Trophoblast cell (in vitro differentiated cells and primary cell): ENCODE results near the gene CARTPT.

Experiments used
- DNase-seq, 2 donors: peaks; one replicate each; pipeline ENCODE4 v3.0.0-alpha.2; 2016
- H2AFZ ChIP-seq: 2 replicates; pipeline ENCODE4 v1.6.1; 2013; ENCODE audit warnings: low read length, moderate library complexity, mild to moderate bottlenecking; ENCODE audit not compliant: insufficient read depth, poor library complexity
- H2AK5ac ChIP-seq: 2 replicates; pipeline ENCODE4 v1.6.1; 2013; ENCODE audit warnings: mild to moderate bottlenecking, low read length
- H2BK120ac ChIP-seq: 2 replicates; pipeline ENCODE4 v1.6.1; 2013; ENCODE audit warnings: low read length, mild to moderate bottlenecking, moderate library complexity; ENCODE audit not compliant: insufficient read depth, poor library complexity
- H2BK12ac ChIP-seq: 2 replicates; pipeline ENCODE4 v1.6.1; 2013; ENCODE audit warnings: mild to moderate bottlenecking, low read length, moderate library complexity
- H2BK5ac ChIP-seq: 2 replicates; pipeline ENCODE4 v1.6.1; 2013; ENCODE audit warnings: low read length, low read depth, moderate library complexity, mild to moderate bottlenecking; ENCODE audit not compliant: poor library complexity
- H3K14ac ChIP-seq: 2 replicates; pipeline ENCODE4 v1.6.1; 2013; ENCODE audit warnings: mild to moderate bottlenecking, low read length
- H3K18ac ChIP-seq: 2 replicates; pipeline ENCODE4 v1.6.1; 2013; ENCODE audit warnings: mild to moderate bottlenecking, low read length
- H3K23ac ChIP-seq: 2 replicates; pipeline ENCODE4 v1.6.1; 2013; ENCODE audit warnings: low read length
- H3K27ac ChIP-seq: 2 replicates; pipeline ENCODE4 v1.5.1; 2013; ENCODE audit warnings: low read depth, mild to moderate bottlenecking, inconsistent platforms, low read length, moderate library complexity
- H3K27me3 ChIP-seq: 2 replicates; pipeline ENCODE4 v1.6.1; 2013; ENCODE audit warnings: inconsistent platforms, mild to moderate bottlenecking, low read length, moderate library complexity; ENCODE audit not compliant: insufficient read depth
- H3K36me3 ChIP-seq, 2 experiments: 1 replicate in 1 of 2; 2 replicates in 1 of 2; pipeline ENCODE4 v1.6.1; 2013; ENCODE audit warnings: low read length in 2 of 2, mild to moderate bottlenecking in 2 of 2, moderate library complexity in 1 of 2; ENCODE audit not compliant: insufficient read depth in 2 of 2, control insufficient read depth in 1 of 2
- H3K4ac ChIP-seq: 2 replicates; pipeline ENCODE4 v1.6.1; 2013; ENCODE audit warnings: low read depth, mild to moderate bottlenecking, low read length, moderate library complexity
- H3K4me1 ChIP-seq, 2 experiments: 1 replicate in 1 of 2; 2 replicates in 1 of 2; pipeline ENCODE4 v1.6.1; 2013; ENCODE audit warnings: low read length in 2 of 2, mild to moderate bottlenecking in 2 of 2, moderate library complexity in 1 of 2; ENCODE audit not compliant: insufficient read depth in 2 of 2, control insufficient read depth in 1 of 2
- H3K4me2 ChIP-seq: 2 replicates; pipeline ENCODE4 v1.6.1; 2013; ENCODE audit warnings: inconsistent platforms, mild to moderate bottlenecking, low read length, moderate library complexity
- H3K4me3 ChIP-seq: 2 replicates; pipeline ENCODE4 v1.5.1; 2013; ENCODE audit warnings: mild to moderate bottlenecking, low read depth, low read length, inconsistent platforms
- H3K79me1 ChIP-seq: one replicate; pipeline ENCODE4 v1.6.1; 2013; ENCODE audit warnings: low read length
- H3K79me2 ChIP-seq: 2 replicates; pipeline ENCODE4 v1.6.1; 2013; ENCODE audit warnings: low read length, mild to moderate bottlenecking; ENCODE audit not compliant: control insufficient read depth, insufficient read depth, poor library complexity
- H3K9ac ChIP-seq: 2 replicates; pipeline ENCODE4 v1.6.1; 2013; ENCODE audit warnings: mild to moderate bottlenecking, low read length
- H3K9me3 ChIP-seq: 2 replicates; pipeline ENCODE4 v1.6.1; 2013; ENCODE audit warnings: low read depth, mild to moderate bottlenecking, control low read depth, inconsistent platforms, low read length; ENCODE audit not compliant: insufficient read depth
- H4K12ac ChIP-seq: 2 replicates; pipeline ENCODE4 v1.6.1; 2013; ENCODE audit warnings: low read depth, mild to moderate bottlenecking, low read length, moderate library complexity
- H4K8ac ChIP-seq: 2 replicates; pipeline ENCODE4 v1.6.1; 2013; ENCODE audit warnings: low read depth, mild to moderate bottlenecking, low read length, moderate library complexity
- H4K91ac ChIP-seq: one replicate; pipeline ENCODE4 v1.6.1; 2013; ENCODE audit warnings: low read depth, mild to moderate bottlenecking, low read length, moderate library complexity
- WGBS: extraction: QIAGEN DNeasy Blood & Tissue Kit; methylation state at CpG from one replicate; pipeline ENCODE4 v1.1.7; 2013; ENCODE audit warnings: missing lambda C conversion rate; ENCODE audit not compliant: insufficient read length, insufficient coverage; ENCODE audit errors: extremely low coverage; 5-methylcytosine and 5-hydroxymethylcytosine counted together

CARTPT gene

DNA sequence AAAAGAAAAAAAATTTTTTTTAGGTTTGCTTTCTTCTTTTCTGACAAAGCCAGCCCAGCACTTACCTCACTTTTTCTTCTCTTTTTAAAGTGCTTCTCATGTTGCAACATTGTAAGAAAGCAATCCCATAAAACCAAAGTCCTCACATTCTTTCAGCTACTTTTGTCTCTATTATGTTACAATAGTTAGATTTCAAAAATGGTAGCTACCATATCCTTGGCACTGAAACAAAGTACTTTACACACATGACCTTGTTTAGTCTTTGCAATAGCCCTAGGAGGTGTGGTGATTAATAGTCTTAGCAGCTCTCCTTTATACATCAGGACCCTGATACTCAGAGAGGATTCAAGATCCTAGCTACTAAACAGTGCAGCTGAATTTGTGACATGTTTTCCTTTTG is 23.5 kb upstream of the CARTPT start:
- Histone ChIP-seq H3K27me3 (no peaks in the 10 kb centered on the region), H2BK120ac (no peak overlapping the region), H3K4ac (no peak overlapping the region), H4K91ac (no peak overlapping the region), H3K4me2 (no peak overlapping the region), H3K14ac (no peak overlapping the region), H3K9ac (no peak overlapping the region), H3K4me1 (no peaks in the 10 kb centered on the region), H3K23ac (no peak overlapping the region), H3K79me2 (no peaks in the 10 kb centered on the region), H2AFZ (no peak overlapping the region), H2BK12ac (no peak overlapping the region), H3K18ac (no peak overlapping the region), H4K8ac (no peak overlapping the region), H3K9me3 (no peaks in the 10 kb centered on the region), H3K79me1 (no peaks in the 10 kb centered on the region), H2BK5ac (no peak overlapping the region), H4K12ac (no peak overlapping the region), H3K4me3 (no peak overlapping the region), H2AK5ac (no peak overlapping the region), H3K27ac (no peak overlapping the region), H3K36me3 (no peaks in the 10 kb centered on the region)
- DNase-seq: no peak

DNA sequence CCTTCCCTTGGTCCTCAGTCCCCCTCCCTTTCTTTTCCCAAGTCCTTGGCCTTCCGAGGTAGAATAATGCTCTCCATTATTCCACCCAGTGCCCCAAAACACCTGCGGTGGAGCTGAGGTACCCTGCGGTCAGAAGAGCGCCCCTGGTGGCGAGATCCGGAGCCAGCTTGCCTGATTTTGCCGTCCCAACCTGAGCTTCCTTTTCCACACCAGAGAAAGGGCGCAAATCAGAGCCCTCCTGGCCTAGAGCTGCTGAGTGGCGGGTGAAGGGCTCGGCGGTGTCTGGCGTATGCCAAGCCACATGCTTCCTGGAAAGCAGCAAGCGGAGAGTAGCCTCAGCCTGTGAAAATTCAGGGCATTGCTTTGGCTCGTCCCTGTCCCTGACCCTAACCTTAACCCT is 21.1 kb upstream of the CARTPT start:
- Histone ChIP-seq H3K79me2 (no peaks in the 10 kb centered on the region), H3K79me1 (no peaks in the 10 kb centered on the region), H2BK120ac (no peak overlapping the region), H3K4me2 (no peak overlapping the region), H3K27me3 (no peaks in the 10 kb centered on the region), H2AFZ (no peak overlapping the region), H3K18ac (no peak overlapping the region), H3K36me3 (no peaks in the 10 kb centered on the region), H4K12ac (no peak overlapping the region), H4K91ac (no peak overlapping the region), H3K9me3 (no peaks in the 10 kb centered on the region), H3K27ac (no peak overlapping the region), H3K4ac (no peak overlapping the region), H3K9ac (no peak overlapping the region), H3K4me1 (no peaks in the 10 kb centered on the region), H3K14ac (no peak overlapping the region), H4K8ac (no peak overlapping the region), H3K4me3 (no peak overlapping the region), H2BK5ac (no peak overlapping the region), H2BK12ac (no peak overlapping the region), H3K23ac (no peak overlapping the region), H2AK5ac (no peak overlapping the region)
- no CpG with 5 or more reads among the region's 14 CpGs for WGBS
- DNase-seq: peak in 1 of 2 donors; percentile 33

DNA sequence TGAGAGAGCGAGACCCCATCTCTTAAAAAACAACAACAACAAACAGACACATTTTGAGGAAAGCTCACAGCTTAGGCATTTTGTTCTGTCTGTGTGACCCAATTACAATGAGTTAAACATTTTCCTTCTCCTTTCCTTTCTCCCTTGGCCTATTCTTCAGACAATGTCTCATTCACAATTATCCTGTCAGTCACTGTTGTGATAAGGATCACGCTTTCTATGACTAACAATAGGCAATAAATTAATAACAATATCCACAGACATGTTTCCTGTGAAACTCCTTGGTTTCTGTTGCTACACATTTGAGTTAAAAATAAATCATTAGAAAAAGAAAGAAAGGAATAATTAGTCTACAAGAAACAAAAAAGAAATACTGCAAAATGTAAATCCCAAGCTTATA is 19.8 kb upstream of the CARTPT start:
- H3K4me2 ChIP-seq: no peak overlapping the region
- H3K36me3 ChIP-seq: no peaks in the 10 kb centered on the region
- H3K27me3 ChIP-seq: no peaks in the 10 kb centered on the region
- no peaks in the 10 kb centered on the region for H3K4me1 ChIP-seq
- H3K4ac ChIP-seq: no peak overlapping the region
- no peak overlapping the region for H4K91ac ChIP-seq
- no peak overlapping the region for H2BK5ac ChIP-seq
- no peak overlapping the region for H2BK12ac ChIP-seq
- H3K9me3 ChIP-seq: no peaks in the 10 kb centered on the region
- H3K18ac ChIP-seq: no peak overlapping the region
- H3K79me2 ChIP-seq: no peaks in the 10 kb centered on the region
- H3K9ac ChIP-seq: no peak overlapping the region
- WGBS: no CpG with 5 or more reads among the region's 2 CpGs
- no peak overlapping the region for H3K23ac ChIP-seq
- H4K12ac ChIP-seq: no peak overlapping the region
- no peak overlapping the region for H3K4me3 ChIP-seq
- no peak overlapping the region for H2AFZ ChIP-seq
- H2BK120ac ChIP-seq: no peak overlapping the region
- no peak for DNase-seq
- no peak overlapping the region for H3K27ac ChIP-seq
- no peak overlapping the region for H2AK5ac ChIP-seq
- no peak overlapping the region for H4K8ac ChIP-seq
- H3K14ac ChIP-seq: no peak overlapping the region
- H3K79me1 ChIP-seq: no peaks in the 10 kb centered on the region

DNA sequence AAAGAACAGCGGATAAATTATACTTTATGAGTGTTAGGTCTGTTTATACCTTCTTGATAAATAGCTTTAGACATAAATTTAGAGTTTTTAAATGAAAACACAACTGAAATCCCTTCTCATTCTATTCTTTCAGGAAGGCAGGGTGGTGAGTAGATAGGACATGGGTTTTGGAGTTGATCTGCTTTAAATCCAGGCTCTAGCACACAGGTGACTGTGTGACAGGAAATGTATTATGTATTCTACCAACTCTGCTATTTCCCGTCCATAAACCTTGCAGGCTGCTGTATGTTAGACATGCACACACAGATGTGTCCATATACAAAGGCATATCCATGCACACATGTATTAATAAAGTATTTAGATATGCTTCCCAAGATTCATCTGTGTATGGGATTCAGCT is 19.3 kb upstream of the CARTPT start:
- H3K4me2 ChIP-seq: no peak overlapping the region
- no peak overlapping the region for H3K9ac ChIP-seq
- H4K12ac ChIP-seq: no peak overlapping the region
- H3K18ac ChIP-seq: no peak overlapping the region
- WGBS: no CpG with 5 or more reads among the region's 2 CpGs
- H3K4me1 ChIP-seq: no peaks in the 10 kb centered on the region
- H3K9me3 ChIP-seq: no peaks in the 10 kb centered on the region
- H2BK120ac ChIP-seq: no peak overlapping the region
- H4K91ac ChIP-seq: no peak overlapping the region
- no peak overlapping the region for H3K27ac ChIP-seq
- H3K79me1 ChIP-seq: no peaks in the 10 kb centered on the region
- H3K23ac ChIP-seq: no peak overlapping the region
- no peak overlapping the region for H4K8ac ChIP-seq
- no peak overlapping the region for H2BK5ac ChIP-seq
- no peak overlapping the region for H2BK12ac ChIP-seq
- no peak overlapping the region for H3K4me3 ChIP-seq
- no peaks in the 10 kb centered on the region for H3K79me2 ChIP-seq
- DNase-seq: no peak
- H3K27me3 ChIP-seq: no peaks in the 10 kb centered on the region
- no peak overlapping the region for H2AK5ac ChIP-seq
- H3K36me3 ChIP-seq: no peaks in the 10 kb centered on the region
- no peak overlapping the region for H3K14ac ChIP-seq
- H2AFZ ChIP-seq: no peak overlapping the region
- no peak overlapping the region for H3K4ac ChIP-seq

DNA sequence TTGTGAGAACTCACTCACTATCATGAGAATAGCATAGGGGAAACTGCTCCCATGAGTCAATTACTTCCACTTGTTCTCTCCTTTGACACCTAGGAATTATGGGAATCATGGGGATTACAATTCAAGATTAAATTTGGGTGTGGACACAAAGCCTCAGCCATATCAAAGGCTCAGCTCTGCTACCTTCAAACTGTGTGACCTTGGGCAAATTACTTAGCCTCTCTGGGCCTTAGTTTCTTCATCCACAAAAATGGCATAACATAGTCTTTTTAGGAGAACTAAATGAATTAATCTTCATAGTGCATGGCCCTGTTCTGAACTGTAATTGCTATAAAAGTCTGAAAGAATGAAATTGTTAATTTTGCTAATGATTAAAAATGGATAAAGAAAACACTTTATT is 18.3 kb upstream of the CARTPT start:
- no peak overlapping the region for H3K18ac ChIP-seq
- no peak overlapping the region for H2AK5ac ChIP-seq
- no peak overlapping the region for H3K27ac ChIP-seq
- H3K79me1 ChIP-seq: no peaks in the 10 kb centered on the region
- no peaks in the 10 kb centered on the region for H3K4me1 ChIP-seq
- no peaks in the 10 kb centered on the region for H3K27me3 ChIP-seq
- H2BK120ac ChIP-seq: no peak overlapping the region
- H3K4ac ChIP-seq: no peak overlapping the region
- no peak overlapping the region for H2BK5ac ChIP-seq
- no peak overlapping the region for H3K9ac ChIP-seq
- H3K4me2 ChIP-seq: no peak overlapping the region
- no peaks in the 10 kb centered on the region for H3K9me3 ChIP-seq
- H3K4me3 ChIP-seq: no peak overlapping the region
- H3K14ac ChIP-seq: no peak overlapping the region
- H4K12ac ChIP-seq: no peak overlapping the region
- no peak for DNase-seq
- no peak overlapping the region for H4K91ac ChIP-seq
- H3K23ac ChIP-seq: no peak overlapping the region
- no peak overlapping the region for H4K8ac ChIP-seq
- no peaks in the 10 kb centered on the region for H3K36me3 ChIP-seq
- H2BK12ac ChIP-seq: no peak overlapping the region
- H3K79me2 ChIP-seq: no peaks in the 10 kb centered on the region
- H2AFZ ChIP-seq: no peak overlapping the region
